OCI-LY1 (cell line): ENCODE measurements around the gene SLAMF1.

Experiments
- CTCF ChIP-seq: fragments of 200-600 bp; sonication (generic), shearing (Covaris generic); IDR thresholded peaks from 2 replicates; pipeline ENCODE4 v1.5.1; 2017; ENCODE audit warnings: mild to moderate bottlenecking, antibody characterized with exemption, low read length, moderate library complexity, mixed read lengths
- EZH2 ChIP-seq: fragments of 200-600 bp; sonication (generic), shearing (Covaris generic); IDR thresholded peaks from 2 replicates; pipeline ENCODE4 v1.8.0; 2017; ENCODE audit warnings: borderline replicate concordance, mixed run types, mild to moderate bottlenecking, antibody characterized with exemption, low read length, moderate library complexity, mixed read lengths

- TF ChIP-seq CTCF, result no peak
- TF ChIP-seq EZH2, result no peak
Measured at GRCh38 chr1:160651433-160652064, 4.7 kb upstream of the SLAMF1 start.
